Chondrocyte (in vitro differentiated cells): ENCODE data around the gene PLEKHM2. TPM values are rescaled to one million over a fixed set of nuclear protein-coding genes. Genes with fewer than 3 reads are reported as not detected.

Source experiments
- DNase-seq: peaks from one replicate; pipeline ENCODE4 v3.0.0; 2021; ENCODE audit warnings: mixed read lengths, low spot score
- H3K27ac Mint-ChIP-seq: one replicate; pipeline ENCODE4 v1.8.0; 2021; ENCODE audit warnings: mild to moderate bottlenecking, moderate library complexity, mixed read lengths; ENCODE audit not compliant: unreplicated experiment
- H3K27me3 Mint-ChIP-seq: 2 replicates; pipeline ENCODE4 v1.8.0; 2021; ENCODE audit warnings: low read depth, mixed read lengths
- H3K36me3 Mint-ChIP-seq: 2 replicates; pipeline ENCODE4 v1.8.0; 2021; ENCODE audit warnings: low read depth, mixed read lengths
- H3K4me1 Mint-ChIP-seq: 2 replicates; pipeline ENCODE4 v1.8.0; 2021; ENCODE audit warnings: low read depth, mild to moderate bottlenecking, mixed read lengths
- H3K4me3 Mint-ChIP-seq: one replicate; pipeline ENCODE4 v1.8.0; 2021; ENCODE audit warnings: mild to moderate bottlenecking, moderate library complexity, mixed read lengths; ENCODE audit not compliant: unreplicated experiment
- H3K9me3 Mint-ChIP-seq: 2 replicates; pipeline ENCODE4 v1.8.0; 2021; ENCODE audit warnings: low read depth, mixed read lengths
- total RNA-seq: library from RNA; stranded (reverse); gene quantifications from 3 replicates; pipeline ENCODE4 v1.2.1, GENCODE V29; 2021
- TF ChIP-seq, protein P1 (sequence below): fragments of 200-600 bp; sonication (generic); IDR thresholded peaks from 2 replicates; pipeline ENCODE4 v1.5.0; 2021; ENCODE audit warnings: antibody characterized with exemption, mild to moderate bottlenecking, moderate library complexity

PLEKHM2 gene
- total RNA-seq, 1 donor from 2014 or later: 68.3 TPM

DNA sequence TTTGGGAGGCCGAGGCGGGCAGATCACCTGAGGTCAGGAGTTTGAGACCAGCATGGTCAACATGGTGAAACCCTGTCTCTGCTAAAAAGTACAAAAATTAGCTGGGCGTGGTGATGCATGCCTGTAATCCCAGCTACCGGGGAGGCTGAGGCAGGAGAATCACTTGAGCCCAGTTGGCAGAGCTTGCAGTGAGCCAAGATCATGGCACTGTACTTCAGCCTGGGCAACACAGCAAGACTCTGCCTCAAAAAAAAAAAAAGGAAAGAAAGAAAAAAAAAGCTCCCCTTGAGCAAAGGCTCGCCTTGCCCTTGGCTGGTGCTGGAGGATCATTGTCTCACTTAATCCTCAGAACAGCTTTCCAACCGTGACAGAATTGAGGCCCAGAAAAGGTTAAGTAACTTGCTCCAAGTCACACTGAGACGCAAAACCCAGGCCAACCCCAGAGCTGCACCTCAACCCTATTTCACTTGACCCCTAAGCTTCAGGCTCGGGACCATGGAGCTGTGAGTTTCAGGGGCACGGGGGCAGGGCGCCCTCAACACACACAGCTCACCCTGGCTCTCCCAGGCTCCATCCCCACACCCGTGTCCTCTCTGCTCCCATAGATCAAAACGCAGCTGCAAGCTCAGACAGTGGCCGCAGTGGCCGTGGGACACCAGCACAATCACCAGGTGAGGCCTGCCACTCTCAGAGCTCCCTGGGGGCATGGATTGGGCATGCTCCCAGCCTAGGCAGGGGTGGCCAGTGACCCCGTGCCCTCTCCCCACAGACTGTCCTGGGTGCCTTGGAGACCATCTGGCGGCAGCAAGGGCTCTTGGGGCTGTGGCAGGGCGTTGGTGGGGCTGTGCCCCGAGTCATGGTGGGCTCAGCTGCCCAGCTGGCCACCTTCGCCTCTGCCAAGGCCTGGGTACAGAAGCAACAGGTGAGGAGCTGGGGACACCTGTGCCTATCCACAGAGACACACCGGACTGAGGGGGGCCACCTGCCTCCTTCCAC, 53.5 kb downstream of the PLEKHM2 start:
- H3K4me1 Mint-ChIP-seq: peaks cover 7% of the 10 kb centered on the region
- H3K36me3 Mint-ChIP-seq: peaks cover 7% of the 10 kb centered on the region
- no peak overlapping the region for H3K27ac Mint-ChIP-seq
- TF ChIP-seq, protein P1, sequence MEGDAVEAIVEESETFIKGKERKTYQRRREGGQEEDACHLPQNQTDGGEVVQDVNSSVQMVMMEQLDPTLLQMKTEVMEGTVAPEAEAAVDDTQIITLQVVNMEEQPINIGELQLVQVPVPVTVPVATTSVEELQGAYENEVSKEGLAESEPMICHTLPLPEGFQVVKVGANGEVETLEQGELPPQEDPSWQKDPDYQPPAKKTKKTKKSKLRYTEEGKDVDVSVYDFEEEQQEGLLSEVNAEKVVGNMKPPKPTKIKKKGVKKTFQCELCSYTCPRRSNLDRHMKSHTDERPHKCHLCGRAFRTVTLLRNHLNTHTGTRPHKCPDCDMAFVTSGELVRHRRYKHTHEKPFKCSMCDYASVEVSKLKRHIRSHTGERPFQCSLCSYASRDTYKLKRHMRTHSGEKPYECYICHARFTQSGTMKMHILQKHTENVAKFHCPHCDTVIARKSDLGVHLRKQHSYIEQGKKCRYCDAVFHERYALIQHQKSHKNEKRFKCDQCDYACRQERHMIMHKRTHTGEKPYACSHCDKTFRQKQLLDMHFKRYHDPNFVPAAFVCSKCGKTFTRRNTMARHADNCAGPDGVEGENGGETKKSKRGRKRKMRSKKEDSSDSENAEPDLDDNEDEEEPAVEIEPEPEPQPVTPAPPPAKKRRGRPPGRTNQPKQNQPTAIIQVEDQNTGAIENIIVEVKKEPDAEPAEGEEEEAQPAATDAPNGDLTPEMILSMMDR: no peak
- H3K9me3 Mint-ChIP-seq: no peaks in the 10 kb centered on the region
- no peak overlapping the region for H3K4me3 Mint-ChIP-seq
- no peak for DNase-seq
- no peaks in the 10 kb centered on the region for H3K27me3 Mint-ChIP-seq

DNA sequence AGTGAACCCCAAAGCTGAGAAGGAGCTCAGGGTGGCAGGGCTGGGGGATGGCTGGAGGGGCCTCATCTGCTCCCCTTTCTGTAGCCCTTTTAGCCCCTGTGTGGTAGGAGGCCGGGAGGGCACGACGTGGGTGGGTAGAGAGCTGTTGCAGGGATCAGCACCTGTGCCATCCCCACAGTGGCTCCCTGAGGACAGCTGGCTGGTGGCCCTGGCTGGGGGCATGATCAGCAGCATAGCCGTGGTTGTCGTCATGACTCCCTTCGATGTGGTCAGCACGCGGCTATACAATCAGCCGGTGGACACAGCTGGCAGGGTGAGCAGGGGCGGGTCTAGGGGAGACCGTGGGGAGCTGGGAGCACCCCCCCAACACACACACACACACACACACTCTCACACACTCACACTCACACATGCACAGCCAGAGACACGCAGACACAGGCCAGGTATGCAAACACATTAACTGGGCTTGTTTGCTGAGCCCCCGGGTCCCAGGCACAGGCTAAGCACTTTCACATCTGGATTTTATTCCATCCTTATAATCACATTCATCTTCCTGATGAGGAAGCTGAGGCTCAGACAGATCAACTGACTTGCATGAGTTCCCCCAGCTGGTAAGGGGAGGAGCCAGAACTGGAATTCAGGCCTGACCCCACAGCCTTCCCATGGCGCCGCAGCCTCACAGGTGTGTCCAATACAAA, 54.4 kb downstream of the PLEKHM2 start:
- H3K27ac Mint-ChIP-seq: no peak overlapping the region
- TF ChIP-seq, protein P1: no peak
- no peak for DNase-seq
- no peaks in the 10 kb centered on the region for H3K27me3 Mint-ChIP-seq
- H3K36me3 Mint-ChIP-seq: peaks cover 2% of the 10 kb centered on the region
- H3K9me3 Mint-ChIP-seq: no peaks in the 10 kb centered on the region
- H3K4me1 Mint-ChIP-seq: peaks cover 7% of the 10 kb centered on the region
- H3K4me3 Mint-ChIP-seq: no peak overlapping the region

DNA sequence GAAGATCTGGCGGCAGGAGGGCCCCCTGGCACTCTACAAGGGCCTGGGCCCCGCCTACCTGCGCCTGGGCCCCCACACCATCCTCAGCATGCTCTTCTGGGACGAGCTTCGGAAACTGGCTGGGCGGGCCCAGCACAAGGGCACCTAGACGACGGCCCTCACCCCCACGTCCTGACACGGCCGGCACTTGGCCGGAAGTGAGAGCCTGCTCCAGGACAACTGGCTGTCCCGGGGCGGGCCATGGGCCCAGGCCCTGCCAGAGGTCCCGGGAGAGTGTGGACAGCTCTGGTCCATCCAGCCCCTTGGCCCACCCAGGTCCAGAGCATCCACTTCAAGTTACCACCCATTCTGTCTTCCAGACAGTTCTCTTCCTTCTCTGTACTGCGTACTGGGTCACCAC, 55.1 kb downstream of the PLEKHM2 start:
- no peak overlapping the region for H3K27ac Mint-ChIP-seq
- TF ChIP-seq, protein P1: no peak
- peaks cover 7% of the 10 kb centered on the region for H3K4me1 Mint-ChIP-seq
- peaks cover 2% of the 10 kb centered on the region for H3K36me3 Mint-ChIP-seq
- no peaks in the 10 kb centered on the region for H3K27me3 Mint-ChIP-seq
- H3K4me3 Mint-ChIP-seq: no peak overlapping the region
- no peak for DNase-seq
- no peaks in the 10 kb centered on the region for H3K9me3 Mint-ChIP-seq

DNA sequence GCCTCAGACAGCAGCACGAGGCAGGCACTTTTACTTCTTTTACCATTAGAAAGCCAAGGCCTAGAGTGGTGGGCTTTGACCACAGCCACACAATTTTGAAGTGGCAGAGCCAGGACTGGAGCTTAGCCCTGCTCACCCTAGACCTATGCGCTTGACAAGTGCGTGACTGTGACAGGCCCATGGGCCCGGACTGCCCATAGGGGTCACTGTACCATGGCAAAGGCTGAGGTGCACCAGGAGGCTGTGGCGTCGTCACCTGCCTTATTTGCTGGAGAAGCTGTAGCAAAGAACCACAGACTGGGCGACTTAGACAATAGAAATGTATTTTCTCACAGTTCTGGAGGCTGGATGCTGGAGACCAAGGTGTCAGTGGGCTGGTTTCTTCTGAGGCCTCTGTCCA, 55.6 kb downstream of the PLEKHM2 start:
- H3K36me3 Mint-ChIP-seq: peaks cover 2% of the 10 kb centered on the region
- no peak overlapping the region for H3K4me3 Mint-ChIP-seq
- peaks cover 7% of the 10 kb centered on the region for H3K4me1 Mint-ChIP-seq
- DNase-seq: no peak
- H3K27me3 Mint-ChIP-seq: no peaks in the 10 kb centered on the region
- H3K9me3 Mint-ChIP-seq: no peaks in the 10 kb centered on the region
- no peak overlapping the region for H3K27ac Mint-ChIP-seq
- TF ChIP-seq, protein P1: peak; percentile 49
